ENCODE results near the gene USP1. TPM values are rescaled to one million over a fixed set of nuclear protein-coding genes. Genes with fewer than 3 reads are reported as not detected.

The USP1 gene
- total and polyA plus RNA-seq, 2 donors (not counting 3 experiments of a cell fraction or from before 2014, with no cell fraction given), result 7.0 to 38.4 TPM

GRCh38 chr1:62406576-62406975, 30.3 kb upstream of the USP1 start:
- FAIRE-seq (no peak), DNase-seq (ENCODE audit: low read depth, low spot score) (no peak)
- CTCF ChIA-PET, result interaction anchor here (0.9 to 7.8 kb wide), 7 partner anchors 12 to 340 kb away, joined by 3 to 183 read pairs (median 5); no protein-coding TSS in a partner anchor
- TF ChIP-seq POLR2A (IDR thresholded peaks at IDR 0.05; ENCODE audit: low read depth, low read length) (no peak), MAX (IDR thresholded peaks at IDR 0.05; ENCODE audit: insufficient read depth, insufficient read length) (no peak), POLR2AphosphoS5 (IDR thresholded peaks at IDR 0.05; ENCODE audit: insufficient read depth, low read depth, low read length) (no peak), FOS (IDR thresholded peaks at IDR 0.05; ENCODE audit: borderline replicate concordance, insufficient read depth, low read length) (no peak), JUN (IDR thresholded peaks at IDR 0.05; ENCODE audit: borderline replicate concordance, insufficient read depth, insufficient read length, low read depth) (no peak), MYC (IDR thresholded peaks at IDR 0.05; ENCODE audit: low read depth, low read length) (no peak), CTCF (IDR thresholded peaks at IDR 0.05; ENCODE audit: extremely low read depth in 1 of 2, insufficient read depth in 1 of 2, low read depth in 1 of 2, low read length in 2 of 2) (no peak), EZH2 (IDR thresholded peaks at IDR 0.05; ENCODE audit: borderline replicate concordance, low read depth, low read length, severe bottlenecking) (no peak), GATA2 (IDR thresholded peaks at IDR 0.05; ENCODE audit: insufficient read depth, insufficient read length, low read depth, low read length) (no peak)
- Histone ChIP-seq H2AFZ (ENCODE audit: low read depth, low read length) (no peak overlapping the region), H3K4me1 (ENCODE audit: control insufficient read depth, extremely low read depth, insufficient read depth, low read length) (no peaks in the 10 kb centered on the region), H3K9me3 (replicated peaks; ENCODE audit: control insufficient read depth, insufficient read depth, low read length) (no peaks in the 10 kb centered on the region), H3K27me3 (ENCODE audit: control insufficient read depth in 2 of 2, insufficient read depth in 2 of 2, low read length in 2 of 2) (no peaks in the 10 kb centered on the region), H3K4me3 (replicated peaks in 1 of 3; ENCODE audit: insufficient read depth in 1 of 3, low read depth in 1 of 3, low read length in 3 of 3) (no peak overlapping the region), H4K20me1 (replicated peaks; ENCODE audit: control insufficient read depth, extremely low read depth, insufficient read depth, low read length) (no peaks in the 10 kb centered on the region), H3K4me2 (ENCODE audit: insufficient read depth, low read length) (no peak overlapping the region), H3K27ac (ENCODE audit: insufficient read depth, low read depth, low read length) (no peak overlapping the region), H3K36me3 (ENCODE audit: control insufficient read depth in 2 of 2, extremely low read depth in 1 of 2, insufficient read depth in 2 of 2, low read length in 2 of 2) (no peaks in the 10 kb centered on the region), H3K9ac (replicated peaks; ENCODE audit: extremely low read depth, insufficient read depth, low read length) (no peak overlapping the region), H3K79me2 (ENCODE audit: control insufficient read depth, insufficient read depth, low read length) (no peaks in the 10 kb centered on the region), H3K9me1 (replicated peaks; ENCODE audit: control insufficient read depth, extremely low read depth, insufficient read depth, low read length) (no peaks in the 10 kb centered on the region)
- intact Hi-C loops (cut with micrococcal nuclease), result no loop called here
- POLR2A ChIA-PET, result no interaction called here
- no TSS peak for BruUV-seq (replicated peaks)
- dilution Hi-C loops (cut with MboI; ENCODE audit: extremely low pct_ligation_motif_present, low sequenced_read_pairs), result no loop called here
